ENCODE results near the gene GEN1.
"Not testable (repeated sequence)": the region's sequence is repeated elsewhere in the genome, so short reads cannot be mapped to it uniquely, and the experiment has no call there.

GEN1 gene

DNA sequence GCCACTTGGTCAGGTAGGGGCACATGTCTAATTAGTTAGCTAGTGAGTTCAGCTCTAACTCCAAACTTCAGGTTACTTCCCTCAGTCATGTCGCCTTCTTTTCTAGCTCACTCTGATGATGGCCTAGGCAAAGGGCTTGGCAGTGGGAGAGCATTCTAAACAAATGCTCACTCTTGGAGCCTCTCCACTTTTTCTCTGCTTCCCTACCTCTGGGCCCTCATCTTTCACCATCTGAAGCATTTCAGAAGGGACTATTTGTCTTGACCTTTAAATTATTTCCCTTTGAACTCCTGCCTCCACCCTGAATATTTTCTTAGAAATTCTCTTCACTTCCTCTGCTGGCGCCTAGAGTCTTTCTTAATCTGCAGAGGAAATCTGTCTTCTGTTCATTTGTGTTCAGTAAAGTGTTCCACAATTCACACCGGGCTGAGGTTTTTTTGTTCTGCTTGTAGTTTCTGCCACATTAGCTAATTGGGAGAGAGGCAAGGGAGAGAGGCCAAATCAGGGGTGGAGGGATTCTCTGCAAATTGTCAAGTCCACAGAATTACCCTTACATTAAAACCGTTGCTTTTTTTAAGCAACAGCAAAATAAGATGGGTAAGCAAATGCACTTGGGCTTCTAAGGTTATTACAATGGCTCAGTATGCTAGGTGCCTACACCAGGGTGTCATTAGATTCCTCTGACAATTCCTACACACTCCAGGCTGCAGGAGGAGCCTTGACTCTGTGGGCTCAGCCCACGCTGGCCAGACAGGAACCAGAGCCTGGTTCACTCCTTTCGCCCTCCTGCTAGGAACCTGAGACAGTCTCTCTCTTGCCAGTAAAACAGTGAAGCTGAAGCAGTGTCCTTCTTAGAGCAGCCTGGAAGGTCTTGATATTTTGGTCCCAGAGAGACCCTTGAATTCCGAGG, 67.9 kb downstream of the GEN1 start:
- in situ Hi-C loops (cut with MboI; ENCODE audit: low sequenced_read_pairs), result no loop called here

DNA sequence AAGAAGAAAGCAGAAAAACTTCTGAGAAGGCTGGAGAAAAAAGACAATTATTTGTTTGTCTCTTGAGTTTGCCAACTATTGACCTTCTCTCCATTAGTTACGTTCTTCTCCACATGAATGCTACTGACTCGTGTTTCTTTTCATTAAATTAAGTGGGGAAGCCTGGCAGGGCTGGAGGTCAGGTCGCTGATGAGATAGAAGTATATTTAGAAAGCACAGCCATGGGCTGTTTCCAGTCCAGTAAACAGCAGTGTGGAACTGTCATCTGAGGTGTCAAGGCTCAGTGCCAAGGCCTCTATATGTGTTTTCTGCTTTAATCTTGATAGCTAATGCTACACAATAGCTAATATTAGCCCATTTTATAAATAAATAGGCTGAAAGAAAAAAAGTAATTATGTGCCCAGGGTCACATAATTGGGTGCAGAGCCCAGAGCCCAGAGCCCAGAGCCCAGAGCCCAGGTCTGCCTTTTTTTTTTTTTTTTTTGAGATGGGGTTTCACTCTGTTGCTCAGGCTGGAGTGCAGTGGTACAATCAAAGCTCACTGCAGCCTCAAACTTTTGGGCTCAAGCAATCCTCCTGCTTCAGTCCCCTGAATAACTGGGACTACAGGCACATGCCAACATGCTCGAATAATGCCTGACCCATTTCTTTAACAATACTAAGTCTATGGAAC, 68.6 kb downstream of the GEN1 start:
- in situ Hi-C loops (cut with MboI; ENCODE audit: low sequenced_read_pairs), result no loop called here

DNA sequence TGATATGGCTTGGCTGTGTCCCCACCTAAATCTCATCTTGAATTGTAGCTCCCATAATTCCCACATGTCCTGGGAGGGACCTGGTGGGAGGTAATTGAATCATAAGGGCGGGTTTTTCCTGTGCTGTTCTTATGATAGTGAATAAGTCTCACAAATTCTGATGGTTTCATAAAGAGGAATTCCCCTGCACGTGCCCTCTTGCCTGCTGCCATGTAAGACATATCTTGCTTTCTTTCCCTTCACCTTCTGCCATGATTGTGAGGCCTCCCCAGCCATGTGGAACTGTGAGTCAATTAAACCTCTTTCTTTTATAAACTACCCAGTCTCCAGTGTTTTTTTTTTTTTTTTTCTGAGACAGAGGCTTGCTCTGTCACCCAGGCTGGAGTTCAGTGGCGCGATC, 69.7 kb downstream of the GEN1 start:
- in situ Hi-C loops (cut with MboI; ENCODE audit: low sequenced_read_pairs), result not testable (repeated sequence)

DNA sequence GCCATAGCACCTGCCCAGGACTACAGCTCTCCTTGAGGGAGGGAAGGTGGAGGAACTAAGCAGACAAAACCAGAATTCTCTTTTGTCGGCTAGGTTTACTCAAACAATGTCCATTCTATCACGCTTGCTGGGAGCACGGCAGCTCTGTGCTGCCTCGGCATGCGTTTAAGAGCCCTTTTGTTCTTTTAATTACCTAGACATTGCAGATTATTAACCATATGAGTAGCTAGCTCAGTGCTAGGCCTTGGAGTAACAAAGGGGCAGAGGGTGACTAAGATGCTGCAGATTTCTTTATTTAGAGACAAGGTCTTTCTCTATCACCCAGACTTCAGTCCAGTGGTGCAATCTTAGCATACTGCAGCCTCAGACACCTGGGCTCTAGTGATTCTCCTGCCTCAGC, 73.4 kb downstream of the GEN1 start:
- in situ Hi-C loops (cut with MboI; ENCODE audit: low sequenced_read_pairs), result loop anchor here (25.0 kb wide), 1 partner anchor 335 kb away; no protein-coding TSS in a partner anchor

DNA sequence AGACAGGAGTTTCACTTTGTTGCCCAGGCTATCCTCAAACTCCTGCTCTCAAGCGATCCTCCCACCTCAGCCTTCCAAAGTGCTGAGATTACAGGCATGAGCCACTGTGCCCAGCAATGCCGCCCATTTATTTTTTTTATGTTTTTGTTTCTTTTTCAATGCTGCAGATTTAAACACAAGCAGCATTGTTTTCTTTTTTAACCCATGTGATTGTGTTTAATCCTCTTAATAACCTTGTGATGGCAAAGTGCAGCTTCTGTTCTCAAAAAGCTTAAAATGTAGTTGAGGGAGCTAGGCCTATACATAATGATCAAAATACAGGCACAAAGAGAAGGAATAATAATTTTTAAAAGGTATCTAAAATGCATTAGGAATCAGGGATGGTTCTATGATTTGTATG, 73.8 kb downstream of the GEN1 start:
- in situ Hi-C loops (cut with MboI; ENCODE audit: low sequenced_read_pairs), result loop anchor here (25.0 kb wide), 1 partner anchor 335 kb away; no protein-coding TSS in a partner anchor

DNA sequence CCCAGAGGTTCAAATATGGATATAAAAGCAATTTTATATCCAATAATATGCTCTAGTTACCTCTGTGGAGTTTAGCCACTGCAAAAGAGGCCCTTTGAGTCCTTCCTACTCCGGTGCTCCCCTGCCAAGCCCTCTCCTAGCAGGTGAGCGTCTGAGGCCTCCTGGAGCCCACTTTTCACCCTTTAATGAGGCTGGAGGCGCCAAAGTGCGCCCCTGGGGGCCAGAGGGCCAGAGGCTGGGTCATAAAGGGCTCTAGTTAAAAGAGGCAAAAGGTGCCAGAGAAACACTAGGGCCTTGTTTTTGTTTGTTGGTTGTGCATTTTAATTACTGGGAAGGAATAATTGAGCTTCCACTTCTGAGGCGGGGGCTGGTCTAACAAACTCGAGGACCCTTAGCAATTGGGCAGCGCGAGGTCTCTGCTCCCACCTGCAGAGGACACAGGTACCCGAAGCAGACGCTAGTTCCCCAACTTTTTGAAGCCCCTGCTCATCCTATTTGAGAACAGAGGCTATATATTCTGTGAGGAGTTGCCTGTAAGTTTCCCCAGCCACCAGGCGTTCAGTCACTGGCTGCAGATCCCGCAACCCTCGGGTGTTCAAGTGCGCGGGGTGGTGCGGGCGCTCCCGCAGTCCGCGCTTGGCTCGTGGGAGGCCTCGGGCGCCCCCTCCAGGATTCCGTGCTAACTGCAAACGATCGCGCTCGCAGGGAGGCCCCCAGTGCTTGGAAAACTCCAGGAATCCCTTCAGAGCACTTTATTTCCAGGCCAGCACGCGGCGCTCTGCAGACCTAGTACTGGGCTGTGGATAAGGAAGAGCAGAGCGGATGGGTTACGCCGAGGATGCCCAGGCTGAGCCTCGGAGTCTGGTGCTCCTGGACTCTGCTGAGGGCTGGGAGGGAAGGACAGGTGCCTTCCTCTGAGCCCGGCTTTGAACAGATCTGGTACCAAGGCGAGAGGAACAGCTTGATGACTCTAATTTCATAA, 76.4 kb downstream of the GEN1 start:
- in situ Hi-C loops (cut with MboI; ENCODE audit: low sequenced_read_pairs), result loop anchor here (25.0 kb wide), 1 partner anchor 332 kb away; no protein-coding TSS in a partner anchor

DNA sequence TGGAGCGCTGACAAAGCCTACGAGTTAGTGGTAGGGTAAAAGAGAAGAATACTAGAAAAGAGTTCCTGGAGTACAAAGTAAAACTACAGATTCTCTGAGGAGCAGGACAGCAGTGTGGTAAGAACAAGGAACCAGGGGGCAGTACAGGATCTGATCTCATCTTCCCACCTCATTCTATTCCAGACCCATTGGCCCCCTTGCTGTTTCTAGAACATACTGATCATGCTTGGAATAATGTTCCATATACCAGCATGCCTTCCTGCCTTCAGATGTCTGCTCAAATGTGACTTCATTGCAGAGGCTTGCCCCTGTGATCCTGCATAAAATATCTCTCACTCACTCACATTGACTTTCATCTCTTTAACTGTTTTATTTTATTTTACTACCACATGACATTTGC, 81.6 kb downstream of the GEN1 start:
- in situ Hi-C loops (cut with MboI; ENCODE audit: low sequenced_read_pairs), result loop anchor here (25.0 kb wide), 1 partner anchor 327 kb away; no protein-coding TSS in a partner anchor

Data from HL-60/S4 (cell line).